Gastroesophageal sphincter (tissue), 3 donors: ENCODE data around the gene VIP.

Source experiments
- CTCF ChIP-seq, 4 experiments: fragments of 200-600 bp in 2 of 4; fragments of 450-650 bp in 2 of 4; sonication (generic) in 1 of 4; IDR thresholded peaks; one replicate each; pipeline ENCODE4 v1.5.1; 2017 to 2019; ENCODE audit warnings: antibody characterized with exemption in 4 of 4, mild to moderate bottlenecking in 2 of 4, moderate library complexity in 2 of 4
- POLR2A ChIP-seq, 2 donors: fragments of 450-650 bp; IDR thresholded peaks; one replicate each; pipeline ENCODE4 v1.6.1; 2017; ENCODE audit warnings: antibody characterized with exemption in 2 of 2, mild to moderate bottlenecking in 2 of 2, moderate library complexity in 1 of 2

- TF ChIP-seq CTCF (IDR thresholded peaks at IDR 0.05) (no peak), POLR2A (IDR thresholded peaks at IDR 0.05) (no peak)
Measured at GRCh38 chr6:152749336-152749735, 1.3 kb upstream of the VIP start.
